H1 (cell line): ENCODE results near the gene SIGLEC6.

Source experiments
- CTCF ChIP-seq, 3 experiments: IDR thresholded peaks; 1 replicate in 2 of 3; 2 replicates in 1 of 3; pipeline versions ENCODE4 v1.5.1 to v1.6.1; 2011; ENCODE audit warnings: low read length in 3 of 3, mild to moderate bottlenecking in 3 of 3, inconsistent platforms in 2 of 3, low read depth in 1 of 3, moderate library complexity in 1 of 3; ENCODE audit not compliant: insufficient read depth in 1 of 3; ENCODE audit errors: control extremely low read depth in 1 of 3
- HDAC6 ChIP-seq: IDR thresholded peaks from one replicate; pipeline ENCODE4 v1.7.1; 2012; ENCODE audit warnings: low read depth, mild to moderate bottlenecking, inconsistent platforms, low read length, moderate library complexity
- MAX ChIP-seq: IDR thresholded peaks from 2 replicates; pipeline ENCODE4 v1.6.1; 2012; ENCODE audit warnings: inconsistent platforms
- NANOG ChIP-seq: IDR thresholded peaks from 2 replicates; pipeline ENCODE4 v1.6.1; 2011; ENCODE audit warnings: low read length, low read depth, mild to moderate bottlenecking, inconsistent platforms; ENCODE audit not compliant: insufficient read depth, poor library complexity, severe bottlenecking
- POLR2A ChIP-seq, 2 experiments: IDR thresholded peaks; 1 replicate in 1 of 2; 2 replicates in 1 of 2; pipeline ENCODE4 v1.6.1; 2011; ENCODE audit warnings: low read depth in 2 of 2, low read length in 2 of 2, mild to moderate bottlenecking in 2 of 2; ENCODE audit errors: control extremely low read depth in 1 of 2

- peak; percentile 76 to 81 (median 78) for TF ChIP-seq CTCF (IDR thresholded peaks at IDR 0.05; ENCODE audit: control extremely low read depth in 1 of 3, insufficient read depth in 1 of 3, low read depth in 1 of 3, low read length in 3 of 3)
- TF ChIP-seq NANOG: no peak
- no peak for TF ChIP-seq POLR2A (IDR thresholded peaks at IDR 0.05; ENCODE audit: control extremely low read depth in 1 of 2, low read depth in 2 of 2, low read length in 2 of 2)
- TF ChIP-seq MAX: no peak
- no peak for TF ChIP-seq HDAC6
Observed at GRCh38 chr19:51473009-51473707, 58.3 kb downstream of the SIGLEC6 start.
